ENCODE data around the gene FAM83G. TPM values are rescaled to one million over a fixed set of nuclear protein-coding genes. Genes with fewer than 3 reads are reported as not detected.
"Not testable (repeated sequence)": the region's sequence is repeated elsewhere in the genome, so short reads cannot be mapped to it uniquely, and the experiment has no call there.

FAM83G gene
- total RNA-seq, 3 donors from 2014 or later: 1.8 to 11.0 (median 7.2) TPM

DNA sequence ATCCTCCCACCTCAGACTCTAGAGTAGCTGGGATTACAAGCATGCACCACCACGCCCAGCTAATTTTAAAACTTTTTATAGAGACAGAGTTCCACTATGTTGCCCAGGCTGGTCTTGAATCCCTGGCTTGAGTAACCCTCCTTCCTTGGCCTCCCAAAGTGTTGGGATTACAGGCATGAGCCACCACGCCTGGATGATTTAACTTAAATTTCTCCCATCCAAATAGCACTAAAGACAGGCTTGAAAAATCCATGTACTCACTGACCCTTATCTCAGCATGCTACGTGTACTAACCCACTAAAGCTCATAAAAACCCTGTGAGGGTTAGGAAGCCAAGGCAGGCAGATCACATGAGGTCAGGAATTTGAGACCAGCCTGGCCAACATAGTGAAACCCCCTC, 48.0 kb downstream of the FAM83G start:
- no peak for TF ChIP-seq CTCF (IDR thresholded peaks at IDR 0.05)
- no peak for TF ChIP-seq POLR2A (IDR thresholded peaks at IDR 0.05)
- TF ChIP-seq POLR2AphosphoS5 (IDR thresholded peaks at IDR 0.05): no peak
- intact Hi-C loops (cut with DNase I; ENCODE audit: low total_unique reads): no loop called here
- DNase-seq (ENCODE audit: low spot score in 2 of 2): no peak

GRCh38 chr17:18956021-18956420, 48.5 kb downstream of the FAM83G start:
- H3K9me3 ChIP-seq; H3K4me1 ChIP-seq; H3K4me3 ChIP-seq; H3K27ac ChIP-seq; H3K36me3 ChIP-seq; H3K27me3 ChIP-seq; intact Hi-C loops (cut with DNase I; ENCODE audit: low total_unique reads); DNase-seq (ENCODE audit: low spot score in 2 of 2): not testable (repeated sequence)

More for the DNA sequence above, 48.0 kb downstream of the FAM83G start:
- Histone ChIP-seq H3K27me3 (no peaks in the 10 kb centered on the region), H3K27ac (no peak overlapping the region), H3K9me3 (no peaks in the 10 kb centered on the region), H3K4me1 (no peaks in the 10 kb centered on the region), H3K4me3 (no peak overlapping the region), H3K36me3 (no peaks in the 10 kb centered on the region)

DNA sequence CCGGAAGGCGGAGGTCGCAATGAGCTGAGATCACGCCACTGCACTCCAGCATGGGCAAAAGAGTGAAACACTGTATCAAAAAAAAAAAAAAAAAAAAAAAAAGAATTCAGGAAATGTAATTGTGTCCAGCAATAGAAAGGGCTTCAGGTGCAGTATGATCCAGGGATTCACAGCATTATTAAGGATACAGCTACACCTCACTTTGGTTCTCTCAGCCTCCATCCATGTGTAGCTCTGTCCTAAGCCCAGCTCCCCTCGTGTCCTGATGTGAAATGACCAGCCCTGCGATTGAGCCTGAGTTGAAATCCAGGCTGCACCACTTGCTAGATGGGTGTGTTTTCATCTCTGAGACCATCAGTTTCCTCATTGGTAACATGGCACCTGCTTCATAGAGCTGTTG, 49.6 kb downstream of the FAM83G start:
- no peak for DNase-seq (ENCODE audit: low spot score in 2 of 2)
- no peaks in the 10 kb centered on the region for H3K9me3 ChIP-seq
- H3K36me3 ChIP-seq: no peaks in the 10 kb centered on the region
- H3K27ac ChIP-seq: no peak overlapping the region
- H3K4me3 ChIP-seq: no peak overlapping the region
- H3K4me1 ChIP-seq: no peaks in the 10 kb centered on the region
- TF ChIP-seq CTCF (IDR thresholded peaks at IDR 0.05) (no peak), POLR2A (IDR thresholded peaks at IDR 0.05) (no peak), POLR2AphosphoS5 (IDR thresholded peaks at IDR 0.05) (no peak)
- H3K27me3 ChIP-seq: no peaks in the 10 kb centered on the region
- intact Hi-C loops (cut with DNase I; ENCODE audit: low total_unique reads): no loop called here

DNA sequence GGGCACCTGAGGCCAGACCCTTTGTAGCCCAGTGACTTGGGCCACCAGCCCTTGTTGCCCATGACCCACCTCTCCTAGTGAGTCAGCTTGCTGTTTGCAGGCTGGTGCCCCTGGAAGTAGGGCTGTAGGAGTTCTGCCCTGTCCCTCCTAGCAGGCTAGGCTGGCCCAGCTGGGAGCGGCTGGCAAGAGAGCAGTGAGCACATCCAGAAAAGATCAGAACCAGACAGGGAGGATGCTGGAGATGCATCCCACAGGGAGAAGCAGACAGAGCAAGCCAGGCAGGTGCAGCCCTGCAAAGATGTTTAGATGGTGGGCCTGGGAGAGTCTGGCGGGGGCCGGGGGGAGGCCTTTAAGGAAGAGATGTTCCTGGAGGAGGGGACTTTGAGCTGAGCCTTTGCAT, 50.2 kb downstream of the FAM83G start:
- TF ChIP-seq POLR2A (IDR thresholded peaks at IDR 0.05) (no peak), POLR2AphosphoS5 (IDR thresholded peaks at IDR 0.05) (no peak), CTCF (IDR thresholded peaks at IDR 0.05) (no peak)
- no peaks in the 10 kb centered on the region for H3K36me3 ChIP-seq
- H3K27ac ChIP-seq: no peak overlapping the region
- no peak overlapping the region for H3K4me3 ChIP-seq
- DNase-seq (ENCODE audit: low spot score in 2 of 2): no peak
- H3K4me1 ChIP-seq: no peaks in the 10 kb centered on the region
- intact Hi-C loops (cut with DNase I; ENCODE audit: low total_unique reads): no loop called here
- H3K27me3 ChIP-seq: no peaks in the 10 kb centered on the region
- no peaks in the 10 kb centered on the region for H3K9me3 ChIP-seq

- DNase-seq (ENCODE audit: low spot score in 2 of 2): no peak
- no peaks in the 10 kb centered on the region for H3K4me1 ChIP-seq
- H3K27ac ChIP-seq: no peak overlapping the region
- no peak overlapping the region for H3K4me3 ChIP-seq
- no peaks in the 10 kb centered on the region for H3K9me3 ChIP-seq
- intact Hi-C loops (cut with DNase I; ENCODE audit: low total_unique reads): no loop called here
- TF ChIP-seq CTCF (IDR thresholded peaks at IDR 0.05): no peak
- TF ChIP-seq POLR2A (IDR thresholded peaks at IDR 0.05): no peak
- TF ChIP-seq POLR2AphosphoS5 (IDR thresholded peaks at IDR 0.05): no peak
- H3K27me3 ChIP-seq: peaks cover 0 to 6% of the 10 kb centered on the region in 2 donors
- H3K36me3 ChIP-seq: no peaks in the 10 kb centered on the region
Observed at GRCh38 chr17:18953231-18953728, 51.3 kb downstream of the FAM83G start.
